GM18861 (cell line): ENCODE results near the gene SLPI.

ENCODE experiments used
- ATAC-seq: cut with Tn5 transposase; IDR thresholded peaks from one replicate; pipeline ENCODE4 v1.9.1; 2021; ENCODE audit not compliant: unreplicated experiment

SLPI gene

GRCh38 chr20:45254383-45255262 is at the start of gene SLPI:
TSS of gene SLPI (minus strand) at chr20:45254564. CDS start at chr20:45254543, 21 bp downstream.
- no peak for ATAC-seq

GRCh38 chr20:45303586-45304463 is 49.5 kb upstream of the SLPI start:
- ATAC-seq: no peak

- ATAC-seq: no peak
Observed at GRCh38 chr20:45301824-45302271, 47.5 kb upstream of the SLPI start.

- ATAC-seq: peak; percentile 45
Observed at GRCh38 chr20:45300961-45301360, 46.6 kb upstream of the SLPI start.

GRCh38 chr20:45299786-45300185 is 45.4 kb upstream of the SLPI start:
- ATAC-seq: no peak

- no peak for ATAC-seq
Observed at GRCh38 chr20:45297786-45298497, 43.6 kb upstream of the SLPI start.

- no peak for ATAC-seq
Observed at GRCh38 chr20:45294659-45295058, 40.3 kb upstream of the SLPI start.

- no peak for ATAC-seq
Observed at GRCh38 chr20:45294003-45294368, 39.6 kb upstream of the SLPI start.

- no peak for ATAC-seq
Observed at GRCh38 chr20:45293041-45294002, 39.0 kb upstream of the SLPI start.

- ATAC-seq: no peak
Observed at GRCh38 chr20:45292343-45292742, 38.0 kb upstream of the SLPI start.

- ATAC-seq: no peak
Observed at GRCh38 chr20:45291526-45291925, 37.2 kb upstream of the SLPI start.

GRCh38 chr20:45290677-45291355 is 36.5 kb upstream of the SLPI start:
- no peak for ATAC-seq

GRCh38 chr20:45289942-45290676 is 35.7 kb upstream of the SLPI start:
- ATAC-seq: no peak

GRCh38 chr20:45288860-45289259 is 34.5 kb upstream of the SLPI start:
- no peak for ATAC-seq

GRCh38 chr20:45288376-45288775 is 34.0 kb upstream of the SLPI start:
- no peak for ATAC-seq

GRCh38 chr20:45283551-45284057 is 29.2 kb upstream of the SLPI start:
- ATAC-seq: no peak

GRCh38 chr20:45282700-45283550 is 28.6 kb upstream of the SLPI start:
- no peak for ATAC-seq

- ATAC-seq: no peak
Observed at GRCh38 chr20:45279992-45280391, 25.6 kb upstream of the SLPI start.
